ENCODE results near the gene MRPS18A. TPM values are rescaled to one million over a fixed set of nuclear protein-coding genes. Genes with fewer than 3 reads are reported as not detected.

The MRPS18A gene
- polyA plus RNA-seq, 1 experiment = 41.0 TPM

- CTCF ChIA-PET = interaction anchor here (0.6 kb wide), 1 partner anchor 117 kb away, joined by 3 read pairs; no protein-coding TSS in a partner anchor
- no peaks in the 10 kb centered on the region for H3K27me3 ChIP-seq (ENCODE audit: control insufficient read depth, insufficient read depth, low read length)
- TF ChIP-seq CTCF (IDR thresholded peaks at IDR 0.05; ENCODE audit: low read depth, low read length) = no peak
- POLR2A ChIA-PET = interaction anchor here (0.7 to 1.3 kb wide), 2 partner anchors 34 to 96 kb away, joined by 3 to 5 read pairs; partner anchors contain the start of gene VEGFA
- H3K27ac ChIP-seq (ENCODE audit: low read depth, low read length) = no peak overlapping the region
- no peak overlapping the region for H3K4me3 ChIP-seq (ENCODE audit: low read depth, low read length)
- DNase-seq (ENCODE audit: low read depth, low spot score) = no peak
- H3K9me3 ChIP-seq (ENCODE audit: control insufficient read depth, insufficient read depth, low read length) = no peaks in the 10 kb centered on the region
Observed at GRCh38 chr6:43673444-43674084, 14.0 kb downstream of the MRPS18A start.

GRCh38 chr6:43671801-43672690 is 15.5 kb downstream of the MRPS18A start:
- no peak for DNase-seq (ENCODE audit: low read depth, low spot score)
- POLR2A ChIA-PET = no interaction called here
- Histone ChIP-seq H3K4me3 (ENCODE audit: low read depth, low read length) (no peak overlapping the region), H3K27me3 (ENCODE audit: control insufficient read depth, insufficient read depth, low read length) (no peaks in the 10 kb centered on the region), H3K27ac (ENCODE audit: low read depth, low read length) (no peak overlapping the region), H3K9me3 (ENCODE audit: control insufficient read depth, insufficient read depth, low read length) (no peaks in the 10 kb centered on the region)
- TF ChIP-seq CTCF (IDR thresholded peaks at IDR 0.05; ENCODE audit: low read depth, low read length) = no peak
- CTCF ChIA-PET = interaction anchor here (1.1 to 4.5 kb wide), 3 partner anchors 98 to 407 kb away, joined by 3 to 28 read pairs (median 3); partner anchors contain the start of gene VEGFA

GRCh38 chr6:43671011-43671800 is 16.4 kb downstream of the MRPS18A start:
- ChIA-PET CTCF (interaction anchor here (4.5 to 8.9 kb wide), 2 partner anchors 98 to 408 kb away, joined by 28 to 90 read pairs; partner anchors contain the start of gene VEGFA), POLR2A (no interaction called here)
- Histone ChIP-seq H3K4me3 (ENCODE audit: low read depth, low read length) (no peak overlapping the region), H3K27ac (ENCODE audit: low read depth, low read length) (no peak overlapping the region), H3K27me3 (ENCODE audit: control insufficient read depth, insufficient read depth, low read length) (peaks cover 3% of the 10 kb centered on the region), H3K9me3 (ENCODE audit: control insufficient read depth, insufficient read depth, low read length) (no peaks in the 10 kb centered on the region)
- no peak for TF ChIP-seq CTCF (IDR thresholded peaks at IDR 0.05; ENCODE audit: low read depth, low read length)
- DNase-seq (ENCODE audit: low read depth, low spot score) = no peak

GRCh38 chr6:43670623-43670986 is 17.0 kb downstream of the MRPS18A start:
- DNase-seq (ENCODE audit: low read depth, low spot score) = no peak
- TF ChIP-seq CTCF (IDR thresholded peaks at IDR 0.05; ENCODE audit: low read depth, low read length) = no peak
- Histone ChIP-seq H3K9me3 (ENCODE audit: control insufficient read depth, insufficient read depth, low read length) (no peaks in the 10 kb centered on the region), H3K27ac (ENCODE audit: low read depth, low read length) (no peak overlapping the region), H3K27me3 (ENCODE audit: control insufficient read depth, insufficient read depth, low read length) (peaks cover 5% of the 10 kb centered on the region), H3K4me3 (ENCODE audit: low read depth, low read length) (no peak overlapping the region)
- POLR2A ChIA-PET = interaction anchor here (1.3 kb wide), 1 partner anchor 100 kb away, joined by 3 read pairs; the partner anchor contains the start of gene VEGFA
- CTCF ChIA-PET = interaction anchor here (0.5 to 8.9 kb wide), 5 partner anchors 88 to 461 kb away, joined by 4 to 90 read pairs (median 14); partner anchors contain the start of gene VEGFA
